ENCODE data around the gene PPP4R4. TPM values are rescaled to one million over a fixed set of nuclear protein-coding genes. Genes with fewer than 3 reads are reported as not detected.

The PPP4R4 gene, protein sequence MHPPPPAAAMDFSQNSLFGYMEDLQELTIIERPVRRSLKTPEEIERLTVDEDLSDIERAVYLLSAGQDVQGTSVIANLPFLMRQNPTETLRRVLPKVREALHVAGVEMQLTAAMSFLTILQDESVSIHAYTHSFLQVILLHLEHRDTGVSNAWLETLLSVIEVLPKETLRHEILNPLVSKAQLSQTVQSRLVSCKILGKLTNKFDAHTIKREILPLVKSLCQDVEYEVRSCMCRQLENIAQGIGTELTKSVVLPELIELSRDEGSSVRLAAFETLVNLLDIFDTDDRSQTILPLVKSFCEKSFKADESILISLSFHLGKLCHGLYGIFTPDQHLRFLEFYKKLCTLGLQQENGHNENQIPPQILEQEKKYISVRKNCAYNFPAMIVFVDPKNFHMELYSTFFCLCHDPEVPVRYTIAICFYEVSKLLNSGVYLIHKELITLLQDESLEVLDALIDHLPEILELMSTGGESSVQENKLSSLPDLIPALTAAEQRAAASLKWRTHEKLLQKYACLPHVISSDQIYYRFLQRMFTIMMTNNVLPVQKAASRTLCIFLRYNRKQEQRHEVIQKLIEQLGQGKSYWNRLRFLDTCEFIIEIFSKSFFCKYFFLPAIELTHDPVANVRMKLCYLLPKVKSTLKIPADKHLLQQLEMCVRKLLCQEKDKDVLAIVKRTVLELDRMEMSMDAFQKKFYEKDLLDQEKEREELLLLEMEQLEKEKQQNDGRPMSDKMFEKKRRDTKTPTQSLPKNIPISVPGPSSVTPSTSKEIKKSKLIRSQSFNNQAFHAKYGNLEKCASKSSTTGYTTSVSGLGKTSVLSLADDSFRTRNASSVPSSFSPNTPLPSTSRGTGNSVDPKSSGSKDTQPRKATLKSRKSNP
- 10 to 100 TPM in 1 of 2 donors, 1 to 10 TPM in 1; 8.8 to 13.9 TPM for total RNA-seq
- 10 to 100 TPM in 1 of 2 donors, 1 to 10 TPM in 1; 8.0 to 10.8 TPM for polyA plus RNA-seq (ENCODE audit: insufficient read length in 2 of 2)
- long read RNA-seq, donor 1 = 0 reads
- long read RNA-seq, donor 2 = 0 reads
- long read RNA-seq, donor 3 = 0 reads
- long read RNA-seq, donor 4 = 0 reads

DNA sequence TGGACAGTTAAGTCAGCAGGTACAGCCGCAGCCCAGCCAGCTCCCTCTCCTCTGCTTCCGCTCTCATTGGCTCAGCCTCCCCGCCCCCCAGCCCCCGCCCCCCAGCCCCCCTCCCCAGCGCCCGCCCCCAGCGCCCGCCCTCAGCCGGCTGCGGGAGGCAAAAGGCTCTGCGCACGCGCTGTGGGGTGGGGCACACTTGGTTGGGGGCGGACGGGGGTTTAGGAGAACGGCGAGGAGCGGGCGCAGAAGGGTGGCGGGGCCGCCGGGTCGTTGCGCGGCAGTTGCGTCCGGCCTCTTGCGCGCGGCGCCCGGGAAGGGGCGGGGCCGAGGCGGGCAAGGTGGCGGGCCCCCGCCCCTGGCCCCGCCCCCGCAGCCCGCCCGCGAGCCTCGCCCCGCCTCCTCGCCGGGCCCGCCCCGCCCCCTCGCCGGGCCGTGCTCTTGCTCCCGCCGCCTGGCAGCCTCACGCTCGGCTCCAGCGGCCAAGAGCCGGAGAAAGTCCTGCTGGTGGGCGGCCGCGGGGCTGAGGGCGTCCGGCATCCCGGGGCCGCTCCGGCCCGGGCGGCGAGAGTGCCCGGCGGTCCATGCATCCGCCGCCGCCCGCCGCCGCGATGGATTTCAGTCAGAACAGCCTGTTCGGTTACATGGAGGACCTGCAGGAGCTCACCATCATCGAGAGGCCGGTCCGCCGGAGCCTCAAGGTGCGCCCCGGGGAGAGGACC is at the start of gene PPP4R4:
TSS of gene PPP4R4 (plus strand) at position 438 of the 719 bp plus-strand sequence. CDS start at position 582, 144 bp downstream.
- WGBS (ENCODE audit: insufficient coverage) = under 1% methylated on average over 72 of the region's 84 CpGs

DNA sequence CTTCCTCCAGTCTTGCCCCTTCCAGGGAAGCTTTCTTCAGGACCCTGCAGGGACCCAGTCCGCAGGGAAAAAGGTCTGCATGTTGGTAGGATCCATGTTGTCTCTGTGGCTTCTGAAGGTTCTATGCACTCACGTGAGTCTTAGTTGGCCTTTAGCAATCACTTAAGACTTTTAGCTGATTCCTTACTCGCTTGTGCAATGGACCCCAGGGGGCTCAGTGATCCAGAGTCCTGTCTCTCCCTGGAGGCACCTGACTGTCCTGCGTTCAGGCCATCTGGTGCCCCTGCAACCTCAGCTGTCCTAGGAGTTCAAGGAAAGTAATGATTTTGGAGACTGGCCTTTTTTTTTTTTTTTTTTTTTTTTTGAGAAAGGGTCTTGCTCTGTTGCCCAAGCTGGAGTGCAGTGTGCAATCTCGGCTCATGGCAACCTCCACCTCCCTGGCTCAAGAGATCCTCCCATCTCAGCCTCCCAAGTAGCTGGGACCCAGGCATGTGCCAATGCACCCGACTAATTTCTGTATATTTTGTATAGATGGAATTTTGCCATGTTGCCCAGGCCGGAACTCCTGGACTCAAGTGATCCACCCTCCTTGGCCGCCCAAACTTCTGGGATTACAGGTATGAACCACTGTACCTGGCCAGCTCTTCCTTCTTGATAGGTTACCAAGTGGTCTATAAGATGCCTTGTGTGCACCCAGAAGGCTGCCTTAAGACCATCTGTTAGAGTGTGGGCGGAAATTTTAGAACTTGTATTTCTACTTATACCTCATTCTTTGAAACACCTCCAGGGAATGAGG is 49.3 kb upstream of the PPP4R4 start:
- no peak for DNase-seq (ENCODE audit: low read depth in 4 of 6, low spot score in 6 of 6)
- no peaks in the 10 kb centered on the region for H3K36me3 ChIP-seq (ENCODE audit: control insufficient read depth, insufficient read depth, low read length)
- 88% methylated on average over 4 of the region's 9 CpGs for WGBS (ENCODE audit: insufficient coverage)

More for the DNA sequence above, at the start of gene PPP4R4:
- Histone ChIP-seq H3K9me3 (ENCODE audit: control insufficient read depth, insufficient read depth, low read length) (no peaks in the 10 kb centered on the region), H3K4me1 (ENCODE audit: control insufficient read depth, insufficient read depth, low read length) (peaks cover 15% of the 10 kb centered on the region), H3K27me3 (ENCODE audit: control insufficient read depth, insufficient read depth, low read length) (peaks cover 11% of the 10 kb centered on the region), H3K27ac (ENCODE audit: low read depth, low read length) (peak within 1 kb of the TSS; percentile 77), H3K36me3 (ENCODE audit: control insufficient read depth, insufficient read depth, low read length) (no peaks in the 10 kb centered on the region), H3K4me3 (ENCODE audit: low read depth, low read length) (peak within 1 kb of the TSS; percentile 69)
- DNase-seq (ENCODE audit: low read depth in 4 of 6, low spot score in 6 of 6) = peak in 5 of 6 donors; percentile 75 to 97 (median 85)

DNA sequence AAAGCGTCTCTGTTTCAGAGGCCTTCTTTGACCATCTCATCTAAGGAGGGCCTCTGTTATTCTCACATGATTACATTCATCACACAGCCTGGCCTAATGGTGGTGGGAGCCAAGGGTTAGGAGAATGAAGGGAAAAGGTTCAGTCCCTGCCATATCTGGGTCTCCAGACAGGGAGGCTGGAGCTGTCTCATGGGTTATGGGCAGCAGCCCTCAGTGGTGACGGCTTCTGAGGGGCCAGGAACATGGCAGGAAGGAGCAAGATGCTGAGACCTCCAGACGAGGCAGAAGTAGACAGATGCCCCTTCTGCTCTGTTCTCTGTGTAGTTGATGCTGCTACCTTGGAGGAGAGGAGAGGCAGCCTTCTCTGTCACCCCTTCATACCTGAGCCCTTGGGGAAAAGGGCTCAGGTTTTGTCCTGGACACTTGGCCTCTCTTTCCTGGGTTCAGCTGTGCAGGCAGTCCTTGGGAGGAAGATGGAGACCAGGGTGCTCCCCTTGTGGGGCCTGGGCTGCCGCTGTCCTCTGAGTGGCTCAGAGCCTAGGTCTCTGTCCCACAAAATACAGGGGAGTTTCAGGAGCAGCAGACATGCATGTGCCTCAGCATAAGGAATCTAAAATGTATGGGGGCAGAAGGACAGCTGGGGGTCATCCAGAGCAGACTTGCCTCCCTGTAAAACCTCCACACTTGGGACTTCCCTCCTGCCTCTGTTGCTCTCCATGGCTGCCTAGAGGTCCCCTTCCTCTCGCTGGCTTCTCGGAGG is 48.3 kb upstream of the PPP4R4 start:
- no peak for DNase-seq (ENCODE audit: low read depth in 4 of 6, low spot score in 6 of 6)
- WGBS (ENCODE audit: insufficient coverage) = 90% methylated on average over 4 of the region's 6 CpGs
- H3K27me3 ChIP-seq (ENCODE audit: control insufficient read depth, insufficient read depth, low read length) = no peaks in the 10 kb centered on the region

More for the DNA sequence above, 49.3 kb upstream of the PPP4R4 start:
- Histone ChIP-seq H3K9me3 (ENCODE audit: control insufficient read depth, insufficient read depth, low read length) (no peaks in the 10 kb centered on the region), H3K4me1 (ENCODE audit: control insufficient read depth, insufficient read depth, low read length) (peaks cover 23% of the 10 kb centered on the region), H3K27me3 (ENCODE audit: control insufficient read depth, insufficient read depth, low read length) (no peaks in the 10 kb centered on the region), H3K27ac (ENCODE audit: low read depth, low read length) (no peak overlapping the region), H3K4me3 (ENCODE audit: low read depth, low read length) (no peak overlapping the region)

DNA sequence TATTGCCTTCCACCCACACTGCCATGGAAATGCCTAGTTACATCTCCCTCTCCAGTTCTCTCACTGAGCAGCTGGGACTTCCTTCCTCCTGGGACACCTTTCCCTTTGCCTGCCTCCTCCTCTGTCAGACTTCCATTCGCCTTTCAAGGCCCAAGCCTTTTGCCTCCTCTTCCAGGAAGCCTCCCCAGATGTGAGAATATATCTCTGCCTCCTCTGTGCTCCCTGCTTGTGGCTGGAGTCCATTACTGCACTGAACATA is 47.8 kb upstream of the PPP4R4 start:
- Histone ChIP-seq H3K27ac (ENCODE audit: low read depth, low read length) (no peak overlapping the region), H3K4me3 (ENCODE audit: low read depth, low read length) (no peak overlapping the region), H3K9me3 (ENCODE audit: control insufficient read depth, insufficient read depth, low read length) (no peaks in the 10 kb centered on the region), H3K27me3 (ENCODE audit: control insufficient read depth, insufficient read depth, low read length) (no peaks in the 10 kb centered on the region), H3K36me3 (ENCODE audit: control insufficient read depth, insufficient read depth, low read length) (no peaks in the 10 kb centered on the region), H3K4me1 (ENCODE audit: control insufficient read depth, insufficient read depth, low read length) (peaks cover 26% of the 10 kb centered on the region)
- WGBS (ENCODE audit: insufficient coverage) = 100% methylated on average over 1 of the region's 1 CpG
- no peak for DNase-seq (ENCODE audit: low read depth in 4 of 6, low spot score in 6 of 6)

More for the DNA sequence above, 48.3 kb upstream of the PPP4R4 start:
- Histone ChIP-seq H3K4me3 (ENCODE audit: low read depth, low read length) (no peak overlapping the region), H3K27ac (ENCODE audit: low read depth, low read length) (no peak overlapping the region), H3K9me3 (ENCODE audit: control insufficient read depth, insufficient read depth, low read length) (no peaks in the 10 kb centered on the region), H3K36me3 (ENCODE audit: control insufficient read depth, insufficient read depth, low read length) (no peaks in the 10 kb centered on the region), H3K4me1 (ENCODE audit: control insufficient read depth, insufficient read depth, low read length) (peaks cover 27% of the 10 kb centered on the region)

DNA sequence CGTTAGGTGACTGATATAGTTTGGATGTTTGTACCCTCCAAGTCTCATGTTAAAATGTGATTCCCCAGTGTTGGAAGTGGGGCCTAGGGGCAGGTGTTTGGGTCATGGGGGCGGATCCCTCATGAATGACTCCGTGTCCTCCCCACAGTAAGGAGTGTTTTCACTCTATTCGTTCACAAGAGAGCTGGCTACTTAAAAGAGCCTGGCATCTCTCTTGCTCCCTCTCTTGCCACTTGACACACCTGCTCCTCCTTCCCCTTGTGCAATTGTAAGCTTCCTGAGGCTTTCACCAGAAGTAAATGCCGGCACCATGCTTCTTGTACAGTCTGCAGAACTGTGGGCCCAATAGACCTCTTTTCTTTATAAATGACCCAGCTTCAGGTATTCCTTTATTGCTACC is 47.3 kb upstream of the PPP4R4 start:
- H3K27ac ChIP-seq (ENCODE audit: low read depth, low read length) = no peak overlapping the region
- peaks cover 23% of the 10 kb centered on the region for H3K4me1 ChIP-seq (ENCODE audit: control insufficient read depth, insufficient read depth, low read length)
- H3K27me3 ChIP-seq (ENCODE audit: control insufficient read depth, insufficient read depth, low read length) = no peaks in the 10 kb centered on the region
- H3K36me3 ChIP-seq (ENCODE audit: control insufficient read depth, insufficient read depth, low read length) = no peaks in the 10 kb centered on the region
- no peak overlapping the region for H3K4me3 ChIP-seq (ENCODE audit: low read depth, low read length)
- WGBS (ENCODE audit: insufficient coverage) = 77% methylated on average over 4 of the region's 5 CpGs
- no peak for DNase-seq (ENCODE audit: low read depth in 4 of 6, low spot score in 6 of 6)
- no peaks in the 10 kb centered on the region for H3K9me3 ChIP-seq (ENCODE audit: control insufficient read depth, insufficient read depth, low read length)

DNA sequence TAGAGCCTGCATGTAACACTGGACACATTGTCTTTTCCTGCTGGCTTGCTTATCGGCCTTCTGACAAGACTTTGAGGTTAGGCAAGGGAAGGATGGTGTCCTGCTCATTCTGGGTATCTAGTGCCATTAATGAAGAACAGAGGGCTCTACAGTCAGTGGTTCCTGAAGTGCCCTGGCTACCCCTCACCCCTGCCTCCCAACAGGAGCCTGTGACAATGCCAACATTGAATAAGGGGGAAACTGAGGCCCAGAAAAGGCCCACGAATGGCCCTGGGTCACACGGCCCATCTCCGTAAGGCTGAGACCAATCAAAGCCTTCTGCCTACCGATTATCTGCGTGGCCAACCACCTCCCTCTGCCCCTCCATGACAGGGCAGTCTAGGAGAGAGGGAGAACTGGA is 46.8 kb upstream of the PPP4R4 start:
- Histone ChIP-seq H3K36me3 (ENCODE audit: control insufficient read depth, insufficient read depth, low read length) (no peaks in the 10 kb centered on the region), H3K27me3 (ENCODE audit: control insufficient read depth, insufficient read depth, low read length) (no peaks in the 10 kb centered on the region), H3K9me3 (ENCODE audit: control insufficient read depth, insufficient read depth, low read length) (no peaks in the 10 kb centered on the region), H3K4me1 (ENCODE audit: control insufficient read depth, insufficient read depth, low read length) (peaks cover 23% of the 10 kb centered on the region), H3K27ac (ENCODE audit: low read depth, low read length) (no peak overlapping the region), H3K4me3 (ENCODE audit: low read depth, low read length) (no peak overlapping the region)
- no peak for DNase-seq (ENCODE audit: low read depth in 4 of 6, low spot score in 6 of 6)
- 93% methylated on average over 3 of the region's 6 CpGs for WGBS (ENCODE audit: insufficient coverage)

DNA sequence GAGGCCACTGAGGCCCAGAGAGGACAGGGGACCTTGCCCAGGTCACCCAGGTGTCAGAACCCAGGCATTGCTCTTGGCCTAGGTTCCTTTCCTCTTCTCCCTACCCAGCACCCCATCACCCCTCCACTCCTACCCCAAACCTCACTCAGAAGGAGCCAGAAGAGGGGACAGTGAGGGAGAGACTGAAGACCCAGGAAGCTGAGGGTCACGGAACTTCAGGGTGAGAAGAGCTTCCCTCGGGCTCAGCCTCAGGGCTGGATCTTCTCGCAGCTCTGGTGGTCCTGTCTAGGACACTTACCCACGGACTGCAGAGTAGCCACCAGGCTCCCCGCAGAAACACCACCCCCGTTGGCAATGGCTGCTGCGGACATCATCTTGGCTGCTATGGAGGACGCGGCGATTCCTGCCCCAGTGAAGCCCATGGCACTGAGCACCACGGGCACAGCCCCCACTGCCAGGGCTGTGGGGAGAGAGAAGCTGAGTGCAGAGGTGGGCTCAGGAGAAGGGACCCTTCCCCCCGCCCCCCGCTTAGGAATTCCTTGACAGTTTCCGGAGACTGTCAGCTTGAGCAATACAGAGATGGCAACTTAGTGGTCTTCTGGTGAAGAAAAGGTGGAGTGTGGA is 45.8 kb upstream of the PPP4R4 start:
- WGBS (ENCODE audit: insufficient coverage) = 84% methylated on average over 14 of the region's 14 CpGs

DNA sequence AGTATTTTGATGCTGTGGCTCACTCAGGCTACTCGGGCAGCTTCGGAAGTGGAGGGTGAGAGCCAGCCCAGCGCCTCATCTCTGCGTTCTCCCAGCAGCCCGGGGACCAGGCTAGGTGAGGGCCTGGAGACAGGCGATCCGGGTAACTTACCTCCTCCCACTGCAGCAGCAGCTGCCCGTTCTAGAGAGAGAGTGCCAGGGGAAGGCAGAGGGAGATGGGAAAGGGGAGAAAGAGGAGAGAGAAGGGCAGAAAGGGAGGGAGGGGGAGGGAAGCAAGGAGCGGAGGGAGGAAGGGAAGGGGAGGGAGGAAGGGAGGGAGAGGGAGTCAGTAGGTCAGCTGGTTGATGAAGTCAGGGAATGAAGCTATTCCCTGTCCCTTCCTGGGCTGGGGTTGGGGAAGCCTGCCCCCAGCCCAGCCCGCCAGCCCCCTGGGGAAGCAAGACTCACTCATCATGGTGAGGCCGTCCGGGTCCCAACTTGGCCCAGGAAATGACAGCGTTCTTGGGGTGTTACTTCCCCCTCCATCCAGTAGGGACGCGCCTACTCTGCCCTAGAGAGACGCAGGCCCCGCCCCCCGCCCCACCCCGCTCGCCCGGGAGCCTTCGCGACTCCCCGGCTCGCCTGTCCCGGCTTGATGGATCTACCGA is 44.9 kb upstream of the PPP4R4 start, which contains the start of gene IFI27L2:
TSS of gene IFI27L2 (minus strand) at position 494 of the 647 bp plus-strand sequence. CDS start at position 454, 40 bp downstream.
- peak; percentile 63 to 94 (median 78) for DNase-seq (ENCODE audit: low read depth in 4 of 6, low spot score in 6 of 6)
- no peaks in the 10 kb centered on the region for H3K27me3 ChIP-seq (ENCODE audit: control insufficient read depth, insufficient read depth, low read length)
- H3K4me1 ChIP-seq (ENCODE audit: control insufficient read depth, insufficient read depth, low read length) = peaks cover 23% of the 10 kb centered on the region
- H3K27ac ChIP-seq (ENCODE audit: low read depth, low read length) = peak within 1 kb of the TSS; percentile 89
- WGBS (ENCODE audit: insufficient coverage) = 1% methylated on average over 22 of the region's 27 CpGs
- H3K36me3 ChIP-seq (ENCODE audit: control insufficient read depth, insufficient read depth, low read length) = no peaks in the 10 kb centered on the region
- H3K4me3 ChIP-seq (ENCODE audit: low read depth, low read length) = peak within 1 kb of the TSS; percentile 63
- H3K9me3 ChIP-seq (ENCODE audit: control insufficient read depth, insufficient read depth, low read length) = no peaks in the 10 kb centered on the region

More for the DNA sequence above, 45.8 kb upstream of the PPP4R4 start:
- H3K4me3 ChIP-seq (ENCODE audit: low read depth, low read length) = peak overlapping the region; percentile 63
- no peak for DNase-seq (ENCODE audit: low read depth in 4 of 6, low spot score in 6 of 6)
- peak overlapping the region; percentile 89 for H3K27ac ChIP-seq (ENCODE audit: low read depth, low read length)
- H3K36me3 ChIP-seq (ENCODE audit: control insufficient read depth, insufficient read depth, low read length) = no peaks in the 10 kb centered on the region
- H3K27me3 ChIP-seq (ENCODE audit: control insufficient read depth, insufficient read depth, low read length) = no peaks in the 10 kb centered on the region
- no peaks in the 10 kb centered on the region for H3K9me3 ChIP-seq (ENCODE audit: control insufficient read depth, insufficient read depth, low read length)
- H3K4me1 ChIP-seq (ENCODE audit: control insufficient read depth, insufficient read depth, low read length) = peaks cover 23% of the 10 kb centered on the region

Measured in spinal cord (tissue), 10 donors.